Neural crest cell (in vitro differentiated cells): ENCODE results near the gene CAMSAP3. TPM values are rescaled to one million over a fixed set of nuclear protein-coding genes. Genes with fewer than 3 reads are reported as not detected.

ENCODE experiments used
- DNase-seq: peaks from one replicate; pipeline ENCODE4 v3.0.0; 2021; ENCODE audit warnings: low read depth, mixed read lengths, low spot score
- H3K27ac Mint-ChIP-seq: one replicate; pipeline ENCODE4 v1.8.0; 2021; ENCODE audit warnings: mild to moderate bottlenecking, mixed read lengths; ENCODE audit not compliant: unreplicated experiment
- H3K27me3 Mint-ChIP-seq: 2 replicates; pipeline ENCODE4 v1.8.0; 2021; ENCODE audit warnings: low read depth, mild to moderate bottlenecking, mixed read lengths
- H3K36me3 Mint-ChIP-seq: 2 replicates; pipeline ENCODE4 v1.8.0; 2021; ENCODE audit warnings: low read depth, mild to moderate bottlenecking, mixed read lengths
- H3K4me1 Mint-ChIP-seq: 2 replicates; pipeline ENCODE4 v1.8.0; 2021; ENCODE audit warnings: mixed read lengths
- H3K4me3 Mint-ChIP-seq: one replicate; pipeline ENCODE4 v1.8.0; 2021; ENCODE audit warnings: mild to moderate bottlenecking, mixed read lengths
- H3K9me3 Mint-ChIP-seq: 2 replicates; pipeline ENCODE4 v1.8.0; 2021; ENCODE audit warnings: mixed read lengths
- total RNA-seq: library from RNA; stranded (reverse); gene quantifications from 2 replicates; pipeline ENCODE4 v1.2.1, GENCODE V29; 2021
- TF ChIP-seq, protein P1 (sequence below): fragments of 200-600 bp; sonication (generic); conservative IDR thresholded peaks from 2 replicates; pipeline ENCODE4 v1.5.0; 2021; ENCODE audit warnings: antibody characterized with exemption, mild to moderate bottlenecking

CAMSAP3 gene
- total RNA-seq, 1 donor from 2014 or later, result 13.7 TPM

DNA sequence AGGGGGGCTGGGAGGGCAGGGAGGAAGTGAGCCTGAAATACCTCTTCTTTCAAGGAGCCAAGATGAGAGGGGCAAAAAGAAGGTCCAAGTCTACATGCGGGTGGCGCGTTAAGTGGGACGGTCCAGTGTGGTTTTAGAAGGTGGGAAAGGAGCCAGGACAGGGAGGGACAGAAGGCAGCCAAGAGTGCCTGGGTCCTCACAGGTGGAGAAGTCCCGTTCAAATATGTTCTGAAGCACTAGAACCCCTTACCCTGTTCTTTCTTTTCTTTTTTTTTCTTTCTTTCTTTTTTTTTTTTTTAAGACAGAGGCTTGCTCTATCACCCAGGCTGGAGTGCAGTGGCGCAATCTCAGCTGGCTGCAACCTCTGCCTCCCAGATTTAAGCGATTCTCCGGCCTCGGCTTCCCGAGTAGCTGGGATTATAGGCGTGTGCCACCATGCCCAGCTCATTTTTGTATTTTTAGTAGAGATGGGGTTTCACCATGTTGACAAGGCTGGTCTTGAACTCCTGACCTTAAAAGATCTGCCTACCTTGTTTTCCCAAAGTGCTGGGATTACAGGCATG lies 7.4 kb downstream of the CAMSAP3 start:
- DNase-seq, result no peak
- Mint-ChIP-seq H3K4me3 (no peak overlapping the region), H3K36me3 (no peaks in the 10 kb centered on the region), H3K27ac (no peak overlapping the region), H3K9me3 (no peaks in the 10 kb centered on the region), H3K27me3 (peaks cover 25% of the 10 kb centered on the region), H3K4me1 (no peaks in the 10 kb centered on the region)
- TF ChIP-seq, protein P1, sequence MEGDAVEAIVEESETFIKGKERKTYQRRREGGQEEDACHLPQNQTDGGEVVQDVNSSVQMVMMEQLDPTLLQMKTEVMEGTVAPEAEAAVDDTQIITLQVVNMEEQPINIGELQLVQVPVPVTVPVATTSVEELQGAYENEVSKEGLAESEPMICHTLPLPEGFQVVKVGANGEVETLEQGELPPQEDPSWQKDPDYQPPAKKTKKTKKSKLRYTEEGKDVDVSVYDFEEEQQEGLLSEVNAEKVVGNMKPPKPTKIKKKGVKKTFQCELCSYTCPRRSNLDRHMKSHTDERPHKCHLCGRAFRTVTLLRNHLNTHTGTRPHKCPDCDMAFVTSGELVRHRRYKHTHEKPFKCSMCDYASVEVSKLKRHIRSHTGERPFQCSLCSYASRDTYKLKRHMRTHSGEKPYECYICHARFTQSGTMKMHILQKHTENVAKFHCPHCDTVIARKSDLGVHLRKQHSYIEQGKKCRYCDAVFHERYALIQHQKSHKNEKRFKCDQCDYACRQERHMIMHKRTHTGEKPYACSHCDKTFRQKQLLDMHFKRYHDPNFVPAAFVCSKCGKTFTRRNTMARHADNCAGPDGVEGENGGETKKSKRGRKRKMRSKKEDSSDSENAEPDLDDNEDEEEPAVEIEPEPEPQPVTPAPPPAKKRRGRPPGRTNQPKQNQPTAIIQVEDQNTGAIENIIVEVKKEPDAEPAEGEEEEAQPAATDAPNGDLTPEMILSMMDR, result no peak

DNA sequence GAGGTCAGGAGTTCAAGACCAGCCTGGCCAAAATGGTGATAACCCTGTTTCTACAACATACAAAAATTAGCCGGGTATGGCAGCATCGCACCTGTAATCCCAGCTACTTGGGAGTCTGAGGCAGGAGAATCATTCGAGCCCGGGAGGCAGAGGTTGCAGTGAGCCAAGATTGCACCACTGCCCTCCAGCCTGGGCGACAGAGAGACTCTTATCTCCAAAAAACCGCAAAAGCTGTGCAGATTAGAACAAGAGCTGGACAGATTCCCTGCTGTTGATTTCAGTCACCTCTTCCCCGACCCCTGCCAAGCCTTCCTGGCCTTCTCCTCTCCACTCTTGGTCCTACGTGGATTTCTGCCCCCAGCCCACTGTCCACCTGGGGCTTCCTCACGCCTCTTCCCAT lies 8.3 kb downstream of the CAMSAP3 start:
- no peak for DNase-seq
- TF ChIP-seq, protein P1, result no peak
- Mint-ChIP-seq H3K27ac (peak overlapping the region; percentile 40), H3K4me1 (no peaks in the 10 kb centered on the region), H3K9me3 (no peaks in the 10 kb centered on the region), H3K36me3 (no peaks in the 10 kb centered on the region), H3K27me3 (peaks cover 18% of the 10 kb centered on the region), H3K4me3 (peak overlapping the region; percentile 24)

DNA sequence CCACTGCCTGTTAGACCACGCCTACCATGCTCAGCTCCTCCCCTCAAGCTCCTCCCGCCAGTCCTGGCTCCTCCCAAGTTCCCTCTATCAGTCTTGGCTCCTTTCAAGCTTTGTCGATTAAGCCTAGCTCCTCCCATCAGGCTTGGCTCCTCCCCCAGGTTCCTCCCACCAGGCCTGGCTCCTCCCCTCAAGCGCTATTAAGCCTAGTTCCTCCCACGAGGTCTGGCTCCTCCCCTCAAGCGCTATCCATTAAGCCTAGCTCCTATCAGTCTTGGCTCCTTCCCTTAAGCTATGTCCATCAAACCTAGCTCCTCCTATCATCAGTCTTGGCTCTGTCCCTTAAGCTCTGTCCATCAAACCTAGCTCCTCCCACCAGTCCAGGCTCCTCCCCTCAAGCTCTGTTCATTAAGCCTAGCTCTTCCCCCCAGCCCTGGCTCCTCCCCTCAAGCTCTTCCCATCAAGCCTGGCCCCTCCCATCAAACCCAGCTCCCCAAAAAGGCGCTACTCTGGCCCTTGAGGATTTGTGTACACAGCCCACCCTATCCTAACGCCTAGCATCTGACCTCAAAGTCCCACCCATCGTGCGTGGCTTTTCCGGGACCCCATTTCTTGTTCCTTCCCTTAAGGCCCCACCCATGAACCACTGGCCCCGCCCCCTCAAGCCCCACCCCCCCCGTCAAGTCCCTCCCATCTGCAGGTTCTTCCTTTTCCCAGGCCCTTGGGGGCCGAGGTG lies 10.0 kb downstream of the CAMSAP3 start:
- Mint-ChIP-seq H3K4me1 (no peaks in the 10 kb centered on the region), H3K4me3 (no peak overlapping the region), H3K36me3 (no peaks in the 10 kb centered on the region), H3K27me3 (peaks cover 18% of the 10 kb centered on the region), H3K27ac (peak overlapping the region; percentile 19), H3K9me3 (no peaks in the 10 kb centered on the region)
- TF ChIP-seq, protein P1, result no peak
- no peak for DNase-seq

DNA sequence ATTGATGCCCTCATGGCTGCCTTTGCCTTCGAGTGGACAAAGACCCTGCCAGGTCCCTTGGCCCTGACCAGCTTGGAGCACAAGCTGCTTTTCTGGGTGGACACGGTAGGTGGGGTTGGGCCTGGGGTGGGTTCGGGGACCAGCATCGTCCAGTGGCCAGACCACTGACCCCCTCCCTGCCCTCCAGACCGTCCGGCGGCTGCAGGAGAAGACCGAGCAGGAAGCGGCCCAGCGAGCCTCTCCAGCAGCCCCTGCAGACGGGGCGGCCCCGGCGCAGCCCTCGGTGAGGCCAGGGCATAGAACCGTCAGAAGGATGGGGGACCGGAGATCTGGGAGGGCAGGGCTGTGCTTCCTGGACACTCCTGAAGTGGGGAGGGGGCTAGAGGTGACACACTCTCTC lies 10.6 kb downstream of the CAMSAP3 start:
- Mint-ChIP-seq H3K4me1 (no peaks in the 10 kb centered on the region), H3K27ac (no peak overlapping the region), H3K9me3 (no peaks in the 10 kb centered on the region), H3K27me3 (peaks cover 18% of the 10 kb centered on the region), H3K36me3 (no peaks in the 10 kb centered on the region), H3K4me3 (no peak overlapping the region)
- no peak for DNase-seq
- TF ChIP-seq, protein P1, result no peak

DNA sequence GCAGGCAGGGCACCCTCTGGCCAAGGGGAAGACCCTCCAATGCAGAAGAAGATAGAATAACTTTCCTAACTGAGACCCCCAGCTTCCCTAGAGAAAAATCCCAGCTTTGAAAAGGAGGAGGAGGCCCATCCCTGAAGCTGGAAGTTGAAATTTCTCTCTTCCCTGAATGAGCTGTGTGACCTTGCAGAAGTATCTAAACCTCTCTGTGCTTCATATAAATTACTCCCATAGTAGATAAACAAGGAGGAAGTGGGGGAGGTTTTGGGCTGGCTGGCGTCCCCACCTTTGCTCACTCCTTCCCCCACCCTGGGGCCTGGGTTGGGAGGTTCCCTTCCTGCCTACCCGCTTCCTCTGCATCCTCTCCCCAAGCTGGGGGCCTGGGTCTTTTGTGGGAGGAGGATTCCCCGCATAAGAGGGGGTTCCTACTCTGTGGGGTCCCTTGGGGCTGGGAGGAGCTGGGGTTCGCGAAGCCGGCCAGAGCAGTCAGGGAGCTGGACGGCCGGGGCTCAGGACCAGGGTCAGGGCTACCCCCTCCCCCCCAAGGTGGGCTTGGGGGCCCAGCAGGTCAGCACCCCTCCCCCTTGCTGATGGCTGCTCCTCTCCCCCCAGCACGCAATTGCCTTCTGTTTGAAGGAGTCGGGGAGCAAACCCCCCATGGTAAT lies 11.7 kb downstream of the CAMSAP3 start:
- no peaks in the 10 kb centered on the region for H3K4me1 Mint-ChIP-seq
- H3K36me3 Mint-ChIP-seq, result no peaks in the 10 kb centered on the region
- TF ChIP-seq, protein P1, result no peak
- H3K27ac Mint-ChIP-seq, result no peak overlapping the region
- no peak for DNase-seq
- peaks cover 13% of the 10 kb centered on the region for H3K27me3 Mint-ChIP-seq
- no peak overlapping the region for H3K4me3 Mint-ChIP-seq
- no peaks in the 10 kb centered on the region for H3K9me3 Mint-ChIP-seq
